SW480 (cell line): ENCODE measurements around the gene AIG1.
"Not testable (repeated sequence)": the region's sequence is repeated elsewhere in the genome, so short reads cannot be mapped to it uniquely, and the experiment has no call there.

Source experiments
- DNase-seq: peaks from one replicate; pipeline ENCODE4 v3.0.0-alpha.2; 2016; ENCODE audit warnings: low spot score

AIG1 gene

DNA sequence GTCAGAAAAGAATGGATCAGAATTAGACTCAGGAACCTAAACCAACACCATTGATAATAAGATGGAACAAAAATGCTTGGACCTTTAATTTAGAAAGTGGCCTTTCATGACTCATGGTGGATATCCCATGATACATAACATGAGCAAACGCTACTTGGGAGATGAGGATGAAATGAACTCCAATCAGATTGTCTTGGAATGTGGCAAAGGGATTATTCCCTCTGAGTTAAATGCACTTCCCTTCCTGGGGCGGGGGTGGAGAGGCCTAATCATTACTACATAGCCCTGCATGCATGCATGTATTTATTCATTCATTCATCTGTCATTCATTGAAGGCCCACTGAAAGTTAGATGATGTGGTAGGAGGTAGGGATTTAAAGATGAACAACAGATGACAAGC, 174.0 kb downstream of the AIG1 start:
- DNase-seq = no peak

DNA sequence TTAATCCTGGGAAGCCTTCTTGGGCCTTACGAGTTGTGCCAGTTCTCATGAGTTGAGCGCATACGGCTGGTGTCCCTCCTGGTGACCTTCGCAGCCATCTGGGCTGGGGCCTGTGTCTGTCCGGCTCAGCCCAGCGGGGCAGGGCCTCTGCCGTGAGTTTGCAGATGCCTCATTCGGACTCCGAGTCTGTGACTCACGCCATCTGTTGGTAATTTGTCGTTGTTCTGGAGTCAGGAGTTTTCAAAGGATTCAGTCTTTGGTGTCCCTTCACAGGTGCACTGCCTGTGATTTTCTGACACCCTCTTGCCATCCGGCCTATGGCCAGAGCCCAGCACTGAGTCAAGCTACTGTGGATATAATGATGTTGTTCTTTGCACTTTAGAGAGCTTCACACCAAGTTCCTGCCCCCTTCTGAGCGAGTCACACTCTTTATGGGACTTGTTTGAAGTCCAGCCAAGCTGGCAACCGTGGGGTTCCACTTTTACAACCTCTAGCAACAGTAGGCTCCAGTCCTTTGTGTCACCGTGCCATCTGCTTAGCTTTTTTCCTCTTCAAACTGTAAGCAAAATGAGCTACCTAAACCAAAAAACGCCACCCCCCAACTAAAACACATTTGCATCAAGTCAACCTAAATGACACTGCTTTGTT, 175.6 kb downstream of the AIG1 start:
- DNase-seq = no peak

GRCh38 chr6:143238306-143238705, 177.6 kb downstream of the AIG1 start:
- DNase-seq = no peak

GRCh38 chr6:143241111-143241510, 180.4 kb downstream of the AIG1 start:
- no peak for DNase-seq

DNA sequence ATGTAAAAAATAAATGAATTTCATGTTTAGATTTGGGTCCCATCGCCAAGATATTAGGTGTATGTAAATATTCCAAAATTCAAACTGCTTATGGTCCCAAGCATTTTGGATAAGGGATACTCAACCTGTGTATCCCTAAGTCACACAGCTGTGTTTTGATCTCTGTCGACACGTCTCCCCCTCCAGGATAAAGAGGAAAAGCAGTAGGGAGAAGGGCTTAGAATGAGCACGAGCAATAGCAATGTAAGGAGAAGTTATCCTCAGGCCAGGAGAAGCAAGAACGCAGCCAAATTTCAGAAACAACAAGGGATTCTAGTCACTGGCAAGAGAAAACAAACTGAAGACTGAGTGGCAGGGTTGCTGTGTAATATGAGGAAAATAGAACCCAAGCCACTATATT, 181.2 kb downstream of the AIG1 start:
- no peak for DNase-seq

GRCh38 chr6:143243786-143244185, 183.1 kb downstream of the AIG1 start:
- DNase-seq = no peak

DNA sequence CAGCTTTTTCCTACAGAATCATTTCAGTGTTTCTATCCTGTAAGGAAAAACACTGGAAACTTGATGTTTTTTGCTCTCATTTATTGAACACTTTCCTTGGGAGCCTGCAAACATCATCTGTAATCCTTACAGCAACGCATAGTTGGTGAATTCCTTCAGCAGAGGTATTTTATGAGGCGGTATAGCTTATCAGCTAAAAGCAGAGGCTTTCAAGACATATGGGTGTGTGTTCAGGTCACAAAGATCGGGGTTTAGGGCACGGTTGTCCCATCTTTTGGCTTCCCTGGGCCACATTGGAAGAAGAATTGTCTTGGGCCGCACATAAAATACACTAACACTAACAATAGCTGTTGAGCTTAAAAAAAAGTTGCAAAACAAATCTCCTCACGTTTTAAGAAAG, 185.0 kb downstream of the AIG1 start:
- no peak for DNase-seq

DNA sequence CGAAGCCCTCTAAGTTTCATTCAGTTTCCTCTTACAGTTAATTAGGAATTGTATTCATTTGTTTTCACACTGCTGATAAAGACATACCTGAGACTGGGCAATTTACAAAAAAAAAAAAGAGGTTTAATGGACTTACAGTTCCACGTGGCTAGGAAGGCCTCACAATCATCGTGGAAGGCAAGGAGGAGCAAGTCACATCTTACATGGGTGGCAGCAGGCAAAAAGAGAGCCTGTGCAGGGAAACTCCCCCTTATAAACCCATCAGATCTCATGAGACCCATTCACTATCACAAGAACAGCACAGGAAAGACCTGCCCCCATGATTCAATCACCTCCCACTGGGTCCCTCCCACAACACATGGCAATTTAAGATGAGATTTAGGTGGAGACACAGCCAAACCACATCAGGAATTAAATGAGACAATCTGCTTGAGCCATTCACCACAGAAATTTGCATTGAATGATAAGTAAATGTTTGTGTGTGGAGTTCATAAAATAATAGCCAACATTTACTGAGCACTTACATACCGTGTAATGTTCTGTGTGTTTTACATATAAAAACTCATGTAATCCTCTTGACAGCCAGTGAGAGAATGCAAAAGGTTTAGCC, 185.6 kb downstream of the AIG1 start:
- not testable (repeated sequence) for DNase-seq

DNA sequence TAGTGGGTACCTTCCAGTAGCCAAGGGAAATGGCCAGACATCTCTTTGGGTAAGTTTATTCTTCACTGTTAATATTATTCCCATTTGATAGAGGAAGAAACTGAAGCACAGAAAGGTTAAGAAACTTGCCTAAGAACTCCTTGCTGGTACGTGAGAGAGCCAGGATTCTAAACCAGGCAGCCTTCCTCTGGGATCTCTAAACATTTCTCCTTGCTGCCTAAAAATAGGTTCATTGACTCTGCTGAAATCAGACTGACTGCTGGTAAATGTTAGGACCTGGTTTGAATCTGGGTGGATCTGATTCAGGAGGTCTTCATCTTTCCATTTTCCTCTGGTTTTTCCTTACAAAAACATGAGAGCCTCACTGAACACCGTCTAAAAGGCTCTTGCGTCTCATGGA, 186.9 kb downstream of the AIG1 start:
- DNase-seq = no peak

GRCh38 chr6:143248359-143248758, 187.7 kb downstream of the AIG1 start:
- DNase-seq = no peak

- no peak for DNase-seq
Measured at GRCh38 chr6:143251288-143251687, 190.6 kb downstream of the AIG1 start.

- no peak for DNase-seq
Measured at GRCh38 chr6:143252961-143253360, 192.3 kb downstream of the AIG1 start.

DNA sequence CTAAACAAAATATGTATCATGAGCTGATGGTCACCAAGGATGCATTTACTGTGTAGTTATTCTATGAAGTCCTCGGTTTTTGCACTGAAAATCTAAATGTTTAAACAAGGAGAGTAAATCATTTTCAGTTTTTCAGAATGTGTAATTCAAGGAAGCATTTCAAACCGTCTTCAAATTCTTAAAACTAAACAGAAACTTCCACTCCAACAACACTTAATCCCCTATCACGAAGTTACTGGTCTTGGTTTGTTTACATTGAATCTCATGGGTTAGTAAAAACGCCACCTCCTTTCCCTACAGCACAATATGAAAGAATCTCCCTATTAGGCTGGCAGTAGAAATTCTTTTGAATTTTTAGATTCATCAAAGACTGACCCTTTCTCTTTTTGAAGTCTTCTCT, 192.9 kb downstream of the AIG1 start:
- no peak for DNase-seq

- no peak for DNase-seq
Measured at GRCh38 chr6:143258945-143259344, 198.3 kb downstream of the AIG1 start.

- DNase-seq = no peak
Measured at GRCh38 chr6:143260857-143261256, 200.2 kb downstream of the AIG1 start.

- no peak for DNase-seq
Measured at GRCh38 chr6:143261899-143262436, 201.3 kb downstream of the AIG1 start.

GRCh38 chr6:143262859-143263258, 202.2 kb downstream of the AIG1 start:
- DNase-seq = no peak

- no peak for DNase-seq
Measured at GRCh38 chr6:143264379-143264778, 203.7 kb downstream of the AIG1 start.

DNA sequence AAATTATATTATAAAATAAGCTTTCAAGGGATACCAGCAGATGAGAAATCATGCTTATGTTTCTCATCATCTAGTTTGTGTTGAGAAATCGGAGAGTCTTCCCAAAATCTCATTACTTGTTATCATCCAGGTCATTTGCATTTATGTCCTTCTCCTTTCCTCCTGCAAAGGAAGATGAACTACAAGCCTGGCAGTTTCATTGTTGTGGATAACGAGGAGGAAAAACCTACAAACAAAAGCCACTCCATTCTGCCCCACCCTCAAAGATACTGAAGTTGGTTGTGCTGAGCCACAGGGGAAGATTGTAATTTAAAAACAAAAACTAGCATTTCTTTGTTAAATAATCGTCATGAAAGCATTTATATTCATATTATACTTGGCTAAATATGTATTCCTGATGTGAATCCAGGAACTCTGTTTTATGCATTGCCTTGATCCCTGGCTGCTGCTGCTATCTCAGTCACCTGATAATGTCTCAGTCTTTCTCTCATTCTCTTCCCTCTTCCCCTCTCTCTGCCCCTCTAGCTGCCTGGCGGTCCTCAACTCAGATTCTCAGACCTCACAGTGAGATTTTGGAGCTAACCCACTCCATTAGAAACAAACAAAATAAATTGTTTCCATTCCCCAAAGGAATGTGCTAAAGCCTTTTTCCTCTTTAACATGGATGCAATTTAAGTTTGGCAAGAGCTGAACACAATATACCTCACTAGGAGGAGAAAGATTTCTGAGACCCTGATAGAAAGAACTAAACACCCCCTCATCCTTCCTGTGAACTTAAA, 204.5 kb downstream of the AIG1 start:
- DNase-seq = no peak

DNA sequence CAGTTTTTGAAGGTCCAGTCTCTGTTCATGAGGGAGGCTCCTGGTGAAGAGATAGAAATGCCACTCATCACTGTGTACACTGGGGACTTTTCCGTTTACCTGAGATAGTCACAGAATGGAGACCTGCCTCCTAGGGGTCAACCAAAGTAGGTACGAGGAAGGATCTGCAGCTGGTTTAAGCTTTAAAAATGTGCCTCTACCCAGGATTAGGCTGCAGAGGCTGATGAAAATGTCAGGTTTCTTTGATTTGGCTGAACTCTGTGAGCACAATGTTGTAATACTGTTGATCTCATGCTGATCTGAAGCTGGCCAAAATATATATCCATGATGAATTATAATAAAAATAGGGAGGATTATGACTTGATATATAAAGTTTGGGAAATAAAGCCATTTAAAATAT, 207.1 kb downstream of the AIG1 start:
- no peak for DNase-seq

GRCh38 chr6:143268439-143268838, 207.8 kb downstream of the AIG1 start:
- no peak for DNase-seq

- no peak for DNase-seq
Measured at GRCh38 chr6:143270026-143270425, 209.3 kb downstream of the AIG1 start.

DNA sequence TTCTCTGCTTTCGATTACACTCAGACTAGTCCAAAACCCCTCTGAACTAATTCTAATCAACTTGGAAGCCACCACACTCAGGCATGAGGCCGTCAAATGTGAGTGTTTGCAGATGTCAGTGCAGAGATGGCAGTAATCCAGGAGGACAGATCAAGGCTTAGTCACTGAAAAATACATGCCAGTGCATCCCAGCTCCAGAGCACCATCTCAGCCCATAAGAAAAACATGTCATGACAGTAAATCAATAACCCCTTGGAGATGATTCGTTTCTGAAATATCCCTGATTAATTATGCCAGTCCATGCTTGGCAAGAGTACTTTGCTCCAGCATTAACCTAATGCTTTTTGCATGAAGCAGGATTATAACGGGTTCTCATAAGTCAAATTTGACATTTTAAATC, 210.3 kb downstream of the AIG1 start:
- DNase-seq = no peak
